ENCODE data around the gene ZCCHC8. TPM values are rescaled to one million over a fixed set of nuclear protein-coding genes. Genes with fewer than 3 reads are reported as not detected.

Gene ZCCHC8
- total and polyA plus RNA-seq, 2 donors (not counting 3 experiments of a cell fraction or from before 2014, with no cell fraction given): 10.0 to 24.4 TPM

DNA sequence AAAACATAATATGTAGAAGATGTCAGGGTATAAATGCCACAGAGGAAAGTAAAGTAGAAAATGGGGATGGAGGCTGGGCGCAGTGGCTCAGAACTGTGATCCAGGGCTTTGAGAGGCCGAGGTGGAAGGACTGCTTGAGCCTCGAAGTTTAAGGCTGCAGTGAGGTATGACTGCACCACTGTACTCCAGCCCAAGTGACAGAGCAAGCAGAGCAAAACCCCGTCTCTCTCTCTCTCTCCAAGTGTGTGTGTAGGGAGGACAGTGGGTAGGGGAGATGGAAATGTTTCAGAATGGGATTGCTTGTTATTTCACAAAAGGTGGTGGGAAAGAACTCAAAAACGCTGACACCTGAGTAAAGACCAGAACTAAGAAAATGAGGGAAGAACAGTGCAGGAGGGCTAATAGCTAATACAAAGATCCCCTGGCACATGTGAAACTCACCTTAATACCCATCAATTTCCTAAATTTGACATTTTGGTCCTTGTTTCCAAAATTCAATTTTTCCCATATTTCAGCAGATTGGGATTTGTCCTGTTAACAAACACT lies 5.7 kb upstream of the ZCCHC8 start:
- Histone ChIP-seq H3K36me3 (ENCODE audit: control insufficient read depth in 2 of 2, extremely low read depth in 1 of 2, insufficient read depth in 2 of 2, low read length in 2 of 2) (peaks cover 36 to 46% of the 10 kb centered on the region in 2 experiments), H3K4me2 (ENCODE audit: insufficient read depth, low read length) (no peak overlapping the region), H3K4me1 (ENCODE audit: control insufficient read depth, extremely low read depth, insufficient read depth, low read length) (peaks cover 1% of the 10 kb centered on the region), H4K20me1 (replicated peaks; ENCODE audit: control insufficient read depth, extremely low read depth, insufficient read depth, low read length) (no peaks in the 10 kb centered on the region), H3K27me3 (ENCODE audit: control insufficient read depth in 2 of 2, insufficient read depth in 2 of 2, low read length in 2 of 2) (no peaks in the 10 kb centered on the region), H3K9ac (replicated peaks; ENCODE audit: extremely low read depth, insufficient read depth, low read length) (no peak overlapping the region), H2AFZ (ENCODE audit: low read depth, low read length) (no peak overlapping the region), H3K27ac (ENCODE audit: insufficient read depth, low read depth, low read length) (no peak overlapping the region), H3K4me3 (replicated peaks in 1 of 3; ENCODE audit: insufficient read depth in 1 of 3, low read depth in 1 of 3, low read length in 3 of 3) (no peak overlapping the region), H3K79me2 (ENCODE audit: control insufficient read depth, insufficient read depth, low read length) (peaks cover 18% of the 10 kb centered on the region), H3K9me1 (replicated peaks; ENCODE audit: control insufficient read depth, extremely low read depth, insufficient read depth, low read length) (no peaks in the 10 kb centered on the region), H3K9me3 (replicated peaks; ENCODE audit: control insufficient read depth, insufficient read depth, low read length) (no peaks in the 10 kb centered on the region)
- intact Hi-C loops (cut with micrococcal nuclease): no loop called here
- no peak for FAIRE-seq
- dilution Hi-C loops (cut with MboI; ENCODE audit: extremely low pct_ligation_motif_present, low sequenced_read_pairs): no loop called here
- no TSS peak for BruUV-seq (replicated peaks)
- ChIA-PET POLR2A (no interaction called here), CTCF (no interaction called here)
- DNase-seq (ENCODE audit: low read depth, low spot score): no peak
- no peak for TF ChIP-seq POLR2A (IDR thresholded peaks at IDR 0.05; ENCODE audit: low read depth, low read length)
- TF ChIP-seq MYC (IDR thresholded peaks at IDR 0.05; ENCODE audit: low read depth, low read length): no peak
- no peak for TF ChIP-seq GATA2 (IDR thresholded peaks at IDR 0.05; ENCODE audit: insufficient read depth, insufficient read length, low read depth, low read length)
- no peak for TF ChIP-seq FOS (IDR thresholded peaks at IDR 0.05; ENCODE audit: borderline replicate concordance, insufficient read depth, low read length)
- TF ChIP-seq, protein P1, sequence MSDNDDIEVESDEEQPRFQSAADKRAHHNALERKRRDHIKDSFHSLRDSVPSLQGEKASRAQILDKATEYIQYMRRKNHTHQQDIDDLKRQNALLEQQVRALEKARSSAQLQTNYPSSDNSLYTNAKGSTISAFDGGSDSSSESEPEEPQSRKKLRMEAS (IDR thresholded peaks at IDR 0.05; ENCODE audit: insufficient read depth, insufficient read length): no peak
- TF ChIP-seq POLR2AphosphoS5 (IDR thresholded peaks at IDR 0.05; ENCODE audit: insufficient read depth, low read depth, low read length): no peak
- no peak for TF ChIP-seq EZH2 (IDR thresholded peaks at IDR 0.05; ENCODE audit: borderline replicate concordance, low read depth, low read length, severe bottlenecking)
- TF ChIP-seq JUN (IDR thresholded peaks at IDR 0.05; ENCODE audit: borderline replicate concordance, insufficient read depth, insufficient read length, low read depth): no peak
- TF ChIP-seq, protein P2, sequence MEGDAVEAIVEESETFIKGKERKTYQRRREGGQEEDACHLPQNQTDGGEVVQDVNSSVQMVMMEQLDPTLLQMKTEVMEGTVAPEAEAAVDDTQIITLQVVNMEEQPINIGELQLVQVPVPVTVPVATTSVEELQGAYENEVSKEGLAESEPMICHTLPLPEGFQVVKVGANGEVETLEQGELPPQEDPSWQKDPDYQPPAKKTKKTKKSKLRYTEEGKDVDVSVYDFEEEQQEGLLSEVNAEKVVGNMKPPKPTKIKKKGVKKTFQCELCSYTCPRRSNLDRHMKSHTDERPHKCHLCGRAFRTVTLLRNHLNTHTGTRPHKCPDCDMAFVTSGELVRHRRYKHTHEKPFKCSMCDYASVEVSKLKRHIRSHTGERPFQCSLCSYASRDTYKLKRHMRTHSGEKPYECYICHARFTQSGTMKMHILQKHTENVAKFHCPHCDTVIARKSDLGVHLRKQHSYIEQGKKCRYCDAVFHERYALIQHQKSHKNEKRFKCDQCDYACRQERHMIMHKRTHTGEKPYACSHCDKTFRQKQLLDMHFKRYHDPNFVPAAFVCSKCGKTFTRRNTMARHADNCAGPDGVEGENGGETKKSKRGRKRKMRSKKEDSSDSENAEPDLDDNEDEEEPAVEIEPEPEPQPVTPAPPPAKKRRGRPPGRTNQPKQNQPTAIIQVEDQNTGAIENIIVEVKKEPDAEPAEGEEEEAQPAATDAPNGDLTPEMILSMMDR (IDR thresholded peaks at IDR 0.05; ENCODE audit: extremely low read depth in 1 of 2, insufficient read depth in 1 of 2, low read depth in 1 of 2, low read length in 2 of 2): no peak
